Omental fat pad (tissue), 4 donors: Measurements from ENCODE around the gene AKAP17A. TPM values are rescaled to one million over a fixed set of nuclear protein-coding genes. Genes with fewer than 3 reads are reported as not detected.

Experiments used
- ATAC-seq: fragments of 150-250 bp; one replicate; pipeline ENCODE4 v1.9.1; 2016; ENCODE audit warnings: mild to moderate bottlenecking, moderate library complexity; ENCODE audit not compliant: low FRiP score
- DNase-seq: peaks from one replicate; pipeline ENCODE4 v3.0.0-alpha.2; 2019; ENCODE audit warnings: low spot score
- total RNA-seq, 4 donors: library from RNA; depleted of rRNA; stranded (reverse); fragments of >200 nt; gene quantifications; one replicate each; pipeline ENCODE4 v1.1.0, GENCODE V29; 2016
- TF ChIP-seq, protein P1 (sequence below), 3 donors: fragments of 450-650 bp; IDR thresholded peaks; one replicate each; pipeline ENCODE4 v1.5.1; 2016 to 2017; ENCODE audit warnings: antibody characterized with exemption in 3 of 3, mild to moderate bottlenecking in 3 of 3, moderate library complexity in 2 of 3

The AKAP17A gene
- total RNA-seq, 4 donors from 2014 or later = 31.6 to 53.0 (median 46.9) TPM

DNA sequence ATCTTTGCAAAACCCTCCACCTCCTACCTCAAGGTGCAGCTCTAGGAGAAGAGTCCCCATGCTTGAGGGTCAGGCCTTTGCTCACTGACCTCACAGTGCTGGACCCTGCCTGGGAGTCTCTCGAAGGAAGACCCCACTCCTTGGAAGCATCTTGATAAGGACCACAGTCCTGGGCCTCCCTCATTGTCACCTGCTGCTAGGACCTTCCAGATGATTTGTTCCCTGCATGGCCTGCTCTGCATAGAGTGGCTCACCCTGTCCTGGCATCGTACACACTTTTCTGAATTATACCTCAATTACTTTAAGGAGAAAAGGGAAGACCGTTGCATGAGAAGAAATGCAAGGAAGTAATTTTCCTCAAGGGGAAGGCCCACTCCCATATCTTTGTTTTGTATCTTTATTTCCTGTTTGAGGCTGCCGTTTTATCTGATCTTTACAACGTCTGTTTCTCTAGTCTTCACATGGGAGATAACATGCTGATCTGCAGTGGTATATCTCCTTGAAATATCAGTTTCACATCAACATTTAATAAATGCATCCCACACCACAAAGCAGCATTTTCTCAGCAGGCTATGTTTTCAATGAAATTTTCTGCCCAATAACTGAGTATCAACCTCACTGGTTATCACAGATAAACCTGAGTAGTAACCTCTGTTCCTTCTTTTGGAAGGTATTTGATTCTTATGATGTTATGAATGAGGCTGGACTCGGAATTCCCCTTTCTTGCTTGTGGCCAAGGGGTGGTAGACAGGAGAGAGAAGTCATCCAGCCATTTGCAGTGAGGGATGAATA lies 15.0 kb upstream of the AKAP17A start:
- TF ChIP-seq, protein P1, sequence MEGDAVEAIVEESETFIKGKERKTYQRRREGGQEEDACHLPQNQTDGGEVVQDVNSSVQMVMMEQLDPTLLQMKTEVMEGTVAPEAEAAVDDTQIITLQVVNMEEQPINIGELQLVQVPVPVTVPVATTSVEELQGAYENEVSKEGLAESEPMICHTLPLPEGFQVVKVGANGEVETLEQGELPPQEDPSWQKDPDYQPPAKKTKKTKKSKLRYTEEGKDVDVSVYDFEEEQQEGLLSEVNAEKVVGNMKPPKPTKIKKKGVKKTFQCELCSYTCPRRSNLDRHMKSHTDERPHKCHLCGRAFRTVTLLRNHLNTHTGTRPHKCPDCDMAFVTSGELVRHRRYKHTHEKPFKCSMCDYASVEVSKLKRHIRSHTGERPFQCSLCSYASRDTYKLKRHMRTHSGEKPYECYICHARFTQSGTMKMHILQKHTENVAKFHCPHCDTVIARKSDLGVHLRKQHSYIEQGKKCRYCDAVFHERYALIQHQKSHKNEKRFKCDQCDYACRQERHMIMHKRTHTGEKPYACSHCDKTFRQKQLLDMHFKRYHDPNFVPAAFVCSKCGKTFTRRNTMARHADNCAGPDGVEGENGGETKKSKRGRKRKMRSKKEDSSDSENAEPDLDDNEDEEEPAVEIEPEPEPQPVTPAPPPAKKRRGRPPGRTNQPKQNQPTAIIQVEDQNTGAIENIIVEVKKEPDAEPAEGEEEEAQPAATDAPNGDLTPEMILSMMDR (IDR thresholded peaks at IDR 0.05) = no peak
- no peak for DNase-seq
- no peak for ATAC-seq

DNA sequence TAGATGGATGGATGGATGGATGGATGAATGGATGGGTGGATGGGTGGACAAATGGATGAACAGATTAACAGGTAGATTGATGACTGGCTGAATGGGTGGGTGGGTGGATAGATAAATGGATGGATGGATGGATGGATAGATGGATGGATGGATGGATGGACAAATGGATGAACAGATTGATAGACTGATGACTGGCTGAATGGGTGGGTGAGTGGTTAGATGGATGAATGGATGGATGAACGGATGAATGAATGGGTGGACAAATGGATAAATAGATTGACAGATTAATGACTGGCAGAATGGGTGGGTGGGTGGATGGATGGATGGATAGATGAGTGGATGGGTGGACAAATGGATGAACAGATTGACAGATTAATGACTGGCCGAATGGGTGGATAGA lies 13.6 kb upstream of the AKAP17A start:
- ATAC-seq (no peak), DNase-seq (no peak)
- TF ChIP-seq, protein P1 (IDR thresholded peaks at IDR 0.05) = no peak

DNA sequence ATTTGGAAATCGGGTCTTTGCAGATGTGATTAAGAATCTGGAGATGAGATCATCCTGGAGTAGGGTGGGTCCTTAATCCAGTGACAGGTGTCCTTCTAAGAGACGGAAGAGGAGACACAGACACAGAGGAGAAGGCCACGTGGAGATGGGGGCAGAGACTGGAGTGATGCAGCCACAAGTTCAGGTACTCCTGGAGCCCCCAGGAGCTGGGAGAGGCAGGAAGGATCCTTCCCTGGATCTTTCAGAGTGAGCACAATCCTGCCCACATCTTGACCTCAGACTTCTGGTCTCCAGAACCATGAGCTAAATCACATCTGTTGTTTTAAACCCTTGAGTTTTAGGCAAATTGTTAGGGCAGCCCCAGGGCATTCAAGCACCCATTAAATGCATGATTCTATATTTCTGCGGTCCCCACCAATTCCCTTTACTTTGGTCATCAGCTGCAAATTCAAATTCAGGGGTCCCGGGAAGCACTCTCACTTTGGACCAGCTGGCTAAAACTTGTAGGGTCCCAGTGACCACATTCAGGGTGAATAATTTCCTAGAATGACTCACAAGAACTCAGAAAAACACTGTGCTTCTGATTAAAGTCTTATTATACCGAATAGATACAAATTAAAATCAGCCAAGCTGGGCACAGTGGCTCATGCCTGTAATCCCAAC lies 12.8 kb upstream of the AKAP17A start:
- ATAC-seq (no peak), DNase-seq (no peak)
- TF ChIP-seq, protein P1 (IDR thresholded peaks at IDR 0.05) = no peak

DNA sequence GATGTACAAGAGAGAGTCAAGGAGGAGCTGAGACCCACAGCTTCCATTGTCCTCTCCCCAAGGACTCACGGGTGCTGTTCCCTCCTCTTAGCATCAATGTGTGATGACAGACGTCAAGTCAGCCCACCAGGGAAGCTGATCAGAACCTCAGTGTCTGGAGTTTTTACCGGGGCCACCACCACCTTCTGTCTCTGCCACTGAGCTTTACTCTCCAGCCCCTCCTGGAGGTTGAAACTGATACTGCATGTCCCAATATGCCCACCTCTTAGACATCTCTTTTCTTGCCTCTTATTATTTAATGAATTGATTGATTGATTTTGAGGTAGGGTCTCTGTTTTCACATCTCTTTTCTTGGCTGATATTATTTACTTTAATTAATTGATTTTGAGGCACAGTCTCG lies 10.3 kb upstream of the AKAP17A start:
- DNase-seq = peak; percentile 63
- TF ChIP-seq, protein P1 (IDR thresholded peaks at IDR 0.05) = peak in 2 of 3 donors; percentile 39 to 47
- ATAC-seq = no peak

DNA sequence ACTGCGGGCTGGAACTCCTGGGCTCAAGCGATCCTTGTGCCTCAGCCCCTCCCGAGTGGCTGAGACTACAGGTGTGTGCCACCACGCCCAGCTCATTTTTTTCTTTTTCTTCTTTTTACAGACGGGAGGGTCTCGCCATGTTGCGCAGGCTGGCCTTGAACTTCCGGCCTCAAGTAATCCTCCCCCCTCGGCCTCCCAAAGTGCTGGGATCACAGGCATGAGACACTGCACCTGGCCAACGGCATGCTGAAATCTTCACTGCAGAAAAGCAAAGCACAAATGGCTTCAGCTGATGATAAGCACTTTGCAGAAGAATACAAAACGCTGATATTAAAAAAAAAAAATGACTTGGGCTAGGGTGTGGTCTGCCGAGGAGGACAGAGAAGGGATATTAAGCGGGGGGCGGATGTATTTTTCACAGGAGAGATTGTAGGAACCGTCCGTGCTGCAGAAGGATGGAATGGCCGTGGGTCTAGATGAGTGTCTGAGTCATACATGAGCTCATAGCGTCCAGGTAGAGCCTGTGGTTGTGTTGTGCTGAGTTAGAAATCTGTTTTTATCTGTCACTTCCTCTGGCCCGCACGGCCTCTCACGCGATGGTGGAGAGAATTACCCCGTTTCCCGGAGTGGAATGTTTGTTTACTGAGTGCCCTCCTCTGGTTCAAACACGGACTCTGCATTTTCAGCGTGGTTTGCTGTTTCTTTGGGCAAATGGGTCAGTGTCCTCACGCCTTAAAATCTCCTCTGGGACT lies 8.5 kb upstream of the AKAP17A start:
- TF ChIP-seq, protein P1 (IDR thresholded peaks at IDR 0.05) = no peak
- DNase-seq = no peak
- no peak for ATAC-seq

DNA sequence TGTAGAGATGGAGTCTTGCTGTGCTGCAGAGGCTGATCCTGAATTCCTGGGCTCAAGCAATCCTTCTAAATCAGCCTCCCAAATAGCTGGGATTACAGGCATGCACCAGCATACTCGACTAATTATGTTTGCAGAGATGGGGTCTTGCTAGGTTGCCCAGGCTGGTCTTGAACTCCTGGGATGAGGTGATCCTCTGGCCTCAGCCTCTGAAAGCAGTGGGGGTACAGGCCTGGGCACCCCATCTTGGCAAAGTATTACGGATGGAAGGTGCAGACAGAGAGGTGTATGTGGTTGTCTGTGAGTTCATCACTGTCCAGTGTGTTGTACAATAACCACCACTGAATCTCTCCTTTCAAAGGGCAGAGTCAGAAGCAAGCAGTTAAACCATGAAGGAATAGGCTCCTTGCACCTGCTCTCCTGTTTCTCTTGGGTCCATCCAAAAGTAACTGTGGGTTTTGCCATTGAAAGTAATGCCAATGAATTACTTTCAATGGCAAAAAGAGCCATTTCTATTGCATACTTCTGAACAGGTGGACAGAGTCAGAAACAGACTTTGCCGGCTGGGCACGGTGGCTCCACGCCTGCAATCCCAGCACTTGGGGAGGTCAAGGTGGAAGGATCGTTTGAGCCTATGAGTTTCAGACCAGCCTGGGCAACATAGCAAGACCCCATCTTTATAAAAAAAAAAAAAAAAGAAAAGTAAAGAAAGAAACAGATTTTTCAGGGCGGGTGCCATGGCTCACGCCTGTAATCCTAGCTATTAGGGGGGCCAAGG lies 7.0 kb upstream of the AKAP17A start:
- DNase-seq (no peak), ATAC-seq (no peak)
- TF ChIP-seq, protein P1 (IDR thresholded peaks at IDR 0.05) = no peak
